Thyroid gland (tissue), 4 donors: ENCODE data around the gene FGF7. TPM values are rescaled to one million over a fixed set of nuclear protein-coding genes. Genes with fewer than 3 reads are reported as not detected.
A peak's percentile ranks its signal among the peaks of the same experiment; 100 is the strongest.

Experiments used
- DNase-seq, 2 donors: peaks; one replicate each; pipeline ENCODE4 v3.0.0-alpha.2; 2019
- H3K27ac ChIP-seq, 3 donors: fragments of 200-600 bp; sonication (generic); 1 replicate in 2 of 3; 2 replicates in 1 of 3; pipeline ENCODE4 v1.5.1; 2016 to 2019; ENCODE audit warnings: mild to moderate bottlenecking in 1 of 3, moderate library complexity in 1 of 3
- H3K27me3 ChIP-seq: fragments of 200-600 bp; sonication (generic); one replicate; pipeline ENCODE4 v1.5.1; 2019
- H3K36me3 ChIP-seq, 2 donors: fragments of 200-600 bp; sonication (generic); one replicate each; pipeline ENCODE4 v1.5.1; 2016 to 2019
- H3K4me1 ChIP-seq, 2 donors: fragments of 200-600 bp; sonication (generic); one replicate each; pipeline ENCODE4 v1.5.1; 2017 to 2019
- H3K4me3 ChIP-seq, 3 donors: fragments of 200-600 bp; sonication (generic); replicated peaks in 1 of 3; 1 replicate in 2 of 3; 2 replicates in 1 of 3; pipeline ENCODE4 v1.5.1; 2016; ENCODE audit warnings: mild to moderate bottlenecking in 1 of 3
- H3K9me3 ChIP-seq: fragments of 200-600 bp; sonication (generic); one replicate; pipeline ENCODE4 v1.5.1; 2017
- CTCF ChIP-seq, 6 experiments: fragments of 200-600 bp in 3 of 6; fragments of 450-650 bp in 3 of 6; sonication (generic) in 3 of 6; IDR thresholded peaks; one replicate each; pipeline ENCODE4 v1.5.1; 2016 to 2019; ENCODE audit warnings: antibody characterized with exemption in 6 of 6, mild to moderate bottlenecking in 2 of 6, inconsistent platforms in 1 of 6, moderate library complexity in 1 of 6
- POLR2A ChIP-seq, 2 donors: fragments of 450-650 bp; IDR thresholded peaks; one replicate each; pipeline ENCODE4 v1.6.1; 2017; ENCODE audit warnings: antibody characterized with exemption in 2 of 2, mild to moderate bottlenecking in 2 of 2, moderate library complexity in 1 of 2
- WGBS, 2 donors: methylation state at CpG; one replicate each; pipeline ENCODE4 v1.1.5; 2017; 5-methylcytosine and 5-hydroxymethylcytosine counted together
- intact Hi-C: fragments of 100-400 bp; cut with DNase I; formaldehyde crosslinking; loops from one replicate; pipeline ENCODE4 v1.15.1; 2023
- total RNA-seq, 4 donors: library from RNA; depleted of rRNA; stranded (reverse); fragments of >200 nt; gene quantifications; one replicate each; pipeline ENCODE4 v1.2.3, GENCODE V29; 2016

Gene FGF7
- total RNA-seq, 4 donors from 2014 or later: 31.3 to 111 (median 52.4) TPM

DNA sequence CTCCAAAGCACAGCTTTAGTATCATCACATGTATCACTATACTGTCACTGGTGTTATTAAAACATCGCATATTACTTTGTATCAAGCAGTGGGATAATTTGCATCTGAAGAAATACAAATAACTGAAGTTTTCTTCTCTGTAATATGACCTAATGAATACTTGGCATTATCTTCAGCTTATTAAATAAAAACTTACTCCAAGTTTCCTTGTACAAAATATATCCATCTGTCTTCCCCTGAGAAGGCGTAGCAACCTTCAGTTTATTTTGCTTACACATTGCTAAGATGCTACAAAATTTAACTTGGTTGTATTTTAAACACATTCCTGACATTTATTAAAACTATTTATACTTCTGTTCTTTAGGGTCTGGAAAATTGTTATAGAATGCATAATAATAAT is 13.7 kb downstream of the FGF7 start:
- H3K27ac ChIP-seq: peak overlapping the region; percentile 43 to 85 (median 73)
- intact Hi-C loops: no loop called here
- H3K36me3 ChIP-seq: no peaks in the 10 kb centered on the region
- DNase-seq: no peak
- 68 to 72% methylated on average over 2 of the region's 2 CpGs for WGBS, 2 donors
- no peaks in the 10 kb centered on the region for H3K9me3 ChIP-seq
- peaks cover 37 to 44% of the 10 kb centered on the region in 2 donors for H3K4me1 ChIP-seq
- TF ChIP-seq POLR2A (IDR thresholded peaks at IDR 0.05) (no peak), CTCF (IDR thresholded peaks at IDR 0.05) (no peak)
- H3K4me3 ChIP-seq: no peak overlapping the region
- no peaks in the 10 kb centered on the region for H3K27me3 ChIP-seq

DNA sequence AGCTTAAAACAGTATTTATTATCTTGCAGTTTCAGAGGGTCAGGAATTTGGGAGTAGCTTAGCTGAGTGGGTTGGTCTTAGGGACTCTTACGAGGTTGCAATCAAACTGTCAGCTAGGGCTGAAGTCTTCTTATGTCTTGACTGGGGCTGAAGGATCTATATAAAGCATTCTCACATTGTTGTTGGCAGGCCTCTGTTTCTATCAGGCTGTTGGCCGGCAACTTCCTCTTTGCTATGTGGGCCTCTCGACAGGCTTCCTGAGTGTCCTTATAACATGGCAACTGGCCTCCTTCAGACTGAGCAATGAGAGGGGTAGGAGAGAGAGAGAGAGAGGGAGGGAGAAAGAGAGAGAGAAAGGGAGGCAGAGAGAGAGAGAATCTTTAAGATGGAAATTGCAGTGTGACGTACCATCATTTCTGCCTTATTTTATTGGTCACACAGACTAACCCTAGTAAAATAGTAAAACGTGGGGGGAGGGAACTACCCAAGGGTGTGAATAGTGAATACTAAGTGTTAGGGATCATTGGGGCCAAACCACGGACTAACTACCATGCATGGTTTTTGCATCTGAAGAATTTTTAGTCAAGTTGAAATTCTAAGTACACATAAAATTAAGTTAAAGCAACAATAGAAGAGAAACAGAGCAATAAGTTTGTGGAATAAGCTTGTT is 16.1 kb downstream of the FGF7 start:
- no peaks in the 10 kb centered on the region for H3K27me3 ChIP-seq
- H3K36me3 ChIP-seq: no peaks in the 10 kb centered on the region
- peak; percentile 73 for DNase-seq
- TF ChIP-seq POLR2A (IDR thresholded peaks at IDR 0.05) (peak in 1 of 2 donors; percentile 30), CTCF (IDR thresholded peaks at IDR 0.05) (peak in 3 of 6 experiments; percentile 20 to 32 (median 23))
- WGBS, 2 donors: 21 to 26% methylated on average over 6 of the region's 6 CpGs
- peaks cover 37 to 44% of the 10 kb centered on the region in 2 donors for H3K4me1 ChIP-seq
- no peak overlapping the region for H3K4me3 ChIP-seq
- H3K27ac ChIP-seq: peak overlapping the region; percentile 73 to 85 (median 76)
- H3K9me3 ChIP-seq: no peaks in the 10 kb centered on the region
- intact Hi-C loops: no loop called here

GRCh38 chr15:49439678-49440395 is 16.8 kb downstream of the FGF7 start:
- H3K4me1 ChIP-seq: peaks cover 36 to 44% of the 10 kb centered on the region in 2 donors
- H3K27ac ChIP-seq: peak overlapping the region; percentile 73 to 85 (median 76)
- DNase-seq: no peak
- H3K27me3 ChIP-seq: no peaks in the 10 kb centered on the region
- no peak overlapping the region for H3K4me3 ChIP-seq
- H3K36me3 ChIP-seq: no peaks in the 10 kb centered on the region
- WGBS, 2 donors: 59 to 62% methylated on average over 5 of the region's 5 CpGs
- intact Hi-C loops: no loop called here
- H3K9me3 ChIP-seq: no peaks in the 10 kb centered on the region
- TF ChIP-seq POLR2A (IDR thresholded peaks at IDR 0.05) (no peak), CTCF (IDR thresholded peaks at IDR 0.05) (no peak)

GRCh38 chr15:49441356-49441755 is 18.3 kb downstream of the FGF7 start:
- H3K9me3 ChIP-seq: no peaks in the 10 kb centered on the region
- intact Hi-C loops: no loop called here
- no peak overlapping the region for H3K27ac ChIP-seq
- H3K4me1 ChIP-seq: peaks cover 24 to 33% of the 10 kb centered on the region in 2 donors
- no peak overlapping the region for H3K4me3 ChIP-seq
- no peak for DNase-seq
- H3K36me3 ChIP-seq: no peaks in the 10 kb centered on the region
- no peaks in the 10 kb centered on the region for H3K27me3 ChIP-seq
- TF ChIP-seq POLR2A (IDR thresholded peaks at IDR 0.05) (no peak), CTCF (IDR thresholded peaks at IDR 0.05) (no peak)

DNA sequence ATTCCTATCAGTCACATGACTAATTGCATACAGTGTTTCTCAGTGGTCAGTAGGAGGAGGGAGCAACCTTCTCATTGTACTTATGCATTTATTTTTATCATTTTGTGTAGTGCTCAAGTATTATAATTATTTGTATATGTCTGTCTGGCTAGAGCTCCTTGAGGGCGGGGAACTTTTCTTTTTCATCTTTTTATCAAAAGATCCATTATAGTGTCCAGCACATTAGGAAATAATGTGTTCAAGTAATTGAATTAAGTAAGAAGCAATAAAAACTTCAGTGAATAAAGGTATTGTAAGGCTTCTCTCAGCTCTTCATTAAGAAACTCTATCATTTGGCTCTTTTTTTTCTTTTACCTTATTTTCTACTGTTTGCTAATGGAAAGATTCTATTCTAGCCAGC is 18.8 kb downstream of the FGF7 start:
- Histone ChIP-seq H3K27ac (no peak overlapping the region), H3K9me3 (no peaks in the 10 kb centered on the region), H3K4me1 (peaks cover 20 to 28% of the 10 kb centered on the region in 2 donors), H3K27me3 (no peaks in the 10 kb centered on the region), H3K4me3 (no peak overlapping the region), H3K36me3 (no peaks in the 10 kb centered on the region)
- intact Hi-C loops: no loop called here
- no peak for TF ChIP-seq POLR2A (IDR thresholded peaks at IDR 0.05)
- TF ChIP-seq CTCF (IDR thresholded peaks at IDR 0.05): no peak
- DNase-seq: no peak
- 98 to 99% methylated on average over 1 of the region's 1 CpG for WGBS, 2 donors
